Measurements from ENCODE around the gene ITGB2.

ITGB2 gene

DNA sequence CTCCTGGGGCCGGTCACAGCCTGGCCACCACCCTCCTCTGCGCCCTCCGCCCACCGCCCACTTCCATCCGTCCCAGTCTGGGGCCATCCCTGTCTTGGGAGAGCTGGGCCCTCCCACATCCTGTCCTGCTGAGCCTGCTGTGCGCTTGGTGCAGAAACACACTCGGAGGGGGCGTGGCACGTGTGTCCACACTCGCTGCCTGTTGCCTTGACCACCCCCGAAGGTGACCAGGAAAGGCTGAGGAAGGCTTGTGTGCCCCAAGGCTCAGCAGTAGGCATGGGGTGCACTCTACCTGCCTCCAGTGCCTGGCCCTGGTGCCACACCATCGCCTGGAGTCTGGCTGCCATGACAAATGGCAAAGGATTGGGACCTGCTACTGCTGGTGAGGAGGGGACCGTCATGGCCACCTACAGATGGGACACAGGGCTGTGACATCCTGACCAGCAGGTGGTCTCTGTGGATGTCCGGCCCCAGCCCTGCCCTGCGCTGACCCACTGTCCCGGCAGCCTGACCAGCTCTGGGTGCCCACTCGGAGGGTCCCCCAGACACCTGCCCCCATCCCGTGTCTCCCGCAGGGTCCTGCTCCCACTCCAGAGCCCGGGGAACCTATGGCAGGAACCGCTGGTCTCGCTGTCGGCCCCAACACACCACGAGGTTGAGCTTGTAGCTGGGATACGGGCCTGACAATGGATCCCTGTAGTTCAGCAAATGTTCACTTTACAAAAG is 24.0 kb downstream of the ITGB2 start:
- TF ChIP-seq REST (IDR thresholded peaks at IDR 0.05; ENCODE audit: insufficient read depth in 1 of 2, low read depth in 2 of 2, low read length in 2 of 2), result no peak
- TF ChIP-seq TAF1 (IDR thresholded peaks at IDR 0.05; ENCODE audit: borderline replicate concordance, insufficient read depth, low read length), result no peak
- TF ChIP-seq POLR2AphosphoS5 (IDR thresholded peaks at IDR 0.05; ENCODE audit: low read depth, low read length), result no peak
- TF ChIP-seq FOXP2 (optimal IDR thresholded peaks at IDR 0.05; ENCODE audit: borderline replicate concordance, extremely low read depth, extremely low read length, insufficient read depth), result peak; percentile 33

GRCh38 chr21:44895859-44896258 is 24.8 kb downstream of the ITGB2 start:
- TF ChIP-seq FOXP2 (optimal IDR thresholded peaks at IDR 0.05; ENCODE audit: borderline replicate concordance, extremely low read depth, extremely low read length, insufficient read depth) (no peak), TAF1 (IDR thresholded peaks at IDR 0.05; ENCODE audit: borderline replicate concordance, insufficient read depth, low read length) (no peak), REST (IDR thresholded peaks at IDR 0.05; ENCODE audit: insufficient read depth in 1 of 2, low read depth in 2 of 2, low read length in 2 of 2) (no peak), SIN3A (IDR thresholded peaks at IDR 0.05; ENCODE audit: borderline replicate concordance, insufficient read depth, low read length) (no peak), POLR2AphosphoS5 (IDR thresholded peaks at IDR 0.05; ENCODE audit: low read depth, low read length) (no peak)

DNA sequence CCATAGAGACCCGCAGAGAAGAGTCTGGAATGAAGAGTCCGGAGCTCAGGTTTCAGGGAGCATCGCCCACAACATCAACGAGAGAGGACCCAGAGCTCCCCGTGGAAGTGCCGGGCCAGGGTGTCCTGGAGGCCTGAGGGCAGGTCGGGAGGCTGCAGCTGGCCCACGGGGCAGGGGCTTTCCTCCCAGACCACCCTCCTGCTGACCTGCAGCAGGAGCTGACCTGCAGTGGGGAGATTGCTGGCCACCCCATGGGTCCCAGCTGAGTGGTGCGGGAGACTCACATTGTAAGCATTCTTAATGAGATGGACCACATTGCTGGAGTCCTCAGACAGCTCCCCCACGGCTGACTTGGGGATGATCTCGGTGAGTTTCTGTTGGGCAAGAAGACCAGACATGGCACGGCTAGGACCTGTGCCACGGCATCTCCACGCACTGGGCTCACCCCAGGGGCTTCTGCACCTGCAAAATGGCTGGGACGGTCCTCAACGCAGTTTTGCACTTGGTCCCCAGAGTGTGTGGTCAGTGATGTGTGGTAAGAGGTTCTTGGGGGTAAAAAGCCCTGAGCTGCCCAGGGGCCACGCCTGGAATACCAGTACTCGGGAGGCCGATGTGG is 25.9 kb downstream of the ITGB2 start:
- TF ChIP-seq REST (IDR thresholded peaks at IDR 0.05; ENCODE audit: insufficient read depth in 1 of 2, low read depth in 2 of 2, low read length in 2 of 2), result no peak
- TF ChIP-seq SIN3A (IDR thresholded peaks at IDR 0.05; ENCODE audit: borderline replicate concordance, insufficient read depth, low read length), result no peak
- no peak for TF ChIP-seq FOXP2 (optimal IDR thresholded peaks at IDR 0.05; ENCODE audit: borderline replicate concordance, extremely low read depth, extremely low read length, insufficient read depth)
- no peak for TF ChIP-seq TAF1 (IDR thresholded peaks at IDR 0.05; ENCODE audit: borderline replicate concordance, insufficient read depth, low read length)
- no peak for TF ChIP-seq POLR2AphosphoS5 (IDR thresholded peaks at IDR 0.05; ENCODE audit: low read depth, low read length)

- TF ChIP-seq SIN3A (IDR thresholded peaks at IDR 0.05; ENCODE audit: borderline replicate concordance, insufficient read depth, low read length) (no peak), FOXP2 (optimal IDR thresholded peaks at IDR 0.05; ENCODE audit: borderline replicate concordance, extremely low read depth, extremely low read length, insufficient read depth) (no peak), POLR2AphosphoS5 (IDR thresholded peaks at IDR 0.05; ENCODE audit: low read depth, low read length) (no peak), REST (IDR thresholded peaks at IDR 0.05; ENCODE audit: insufficient read depth in 1 of 2, low read depth in 2 of 2, low read length in 2 of 2) (no peak), TAF1 (IDR thresholded peaks at IDR 0.05; ENCODE audit: borderline replicate concordance, insufficient read depth, low read length) (no peak)
Measured at GRCh38 chr21:44893948-44894656, 26.6 kb downstream of the ITGB2 start.

All from PFSK-1 (cell line).